Activated T-cell treated with anti-CD3 and anti-CD28 coated beads for 1 hour (primary cell): ENCODE measurements around the gene ASZ1.

Experiments
- DNase-seq: peaks from one replicate; pipeline ENCODE4 v3.0.0-alpha.2; 2020; ENCODE audit warnings: low read depth

ASZ1 gene

DNA sequence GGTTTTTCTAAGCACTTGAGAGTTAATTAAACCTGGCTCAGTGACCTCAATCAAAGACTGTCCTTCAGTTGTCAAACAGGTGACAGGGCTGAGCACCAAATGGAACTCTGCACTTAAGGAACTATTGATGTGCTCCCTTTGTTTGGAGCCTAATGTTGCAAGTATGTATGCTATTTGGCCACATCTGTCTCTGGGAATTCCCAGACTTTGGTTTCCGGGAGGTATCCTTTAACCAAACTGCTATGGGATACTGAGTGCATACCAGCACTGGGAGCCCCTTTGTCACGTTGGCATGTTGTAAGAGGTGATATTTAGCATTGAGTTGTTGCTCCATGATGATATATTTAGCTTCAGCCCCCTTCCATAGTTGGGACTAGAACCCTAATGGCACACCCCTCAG lies 25.2 kb downstream of the ASZ1 start:
- no peak for DNase-seq

DNA sequence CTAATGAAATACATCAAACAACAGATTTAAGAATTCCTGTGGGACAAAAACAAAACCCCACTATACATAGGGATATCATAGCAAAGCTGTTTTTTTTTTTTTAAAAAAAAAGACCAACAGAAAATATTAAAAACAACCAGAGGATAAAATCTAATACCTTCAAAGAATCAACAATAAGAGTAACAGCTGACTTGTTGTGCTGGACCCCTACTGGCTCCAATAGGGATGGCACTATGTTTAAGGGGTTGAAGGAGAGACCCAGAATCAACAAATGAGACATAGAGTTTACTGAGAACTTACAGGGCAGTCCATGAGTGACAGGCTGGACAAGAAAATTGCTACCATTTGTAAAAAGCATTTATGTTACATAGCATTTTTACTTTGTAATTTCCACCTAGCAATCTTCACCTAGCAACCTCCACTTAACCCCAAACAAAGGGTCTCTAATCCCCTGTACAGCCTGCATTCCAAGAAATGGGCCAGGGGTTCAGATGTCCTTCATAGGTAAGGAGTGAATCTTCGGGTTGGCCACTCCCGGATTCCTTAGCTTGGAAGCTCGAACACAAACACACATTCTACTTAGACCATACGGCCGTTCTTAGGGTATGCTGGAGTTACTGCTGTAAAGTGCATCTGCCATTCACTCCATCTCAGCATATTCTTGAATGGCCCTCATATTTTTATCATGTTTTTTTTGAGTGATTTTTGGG lies 25.8 kb downstream of the ASZ1 start:
- DNase-seq = no peak

- no peak for DNase-seq
Measured at GRCh38 chr7:117399820-117400422, 27.4 kb downstream of the ASZ1 start.

DNA sequence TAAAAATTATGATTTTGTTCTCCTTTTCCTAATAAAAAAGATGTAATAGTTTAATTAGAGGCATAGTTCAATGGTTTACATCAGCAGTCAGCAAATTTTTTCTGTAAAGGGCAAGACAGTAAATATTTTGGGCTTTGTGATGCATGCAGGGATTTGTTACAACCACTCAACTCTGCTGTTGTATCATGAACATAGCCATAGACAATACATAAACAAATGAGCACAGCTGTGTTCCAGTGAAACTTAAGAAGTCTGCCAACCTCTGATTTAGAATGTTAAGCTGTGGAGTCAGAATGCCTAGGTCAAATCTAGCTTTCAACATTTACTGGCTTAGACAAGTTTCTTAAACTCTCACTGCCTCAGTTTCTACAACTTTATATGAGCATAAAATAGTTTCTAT lies 31.6 kb downstream of the ASZ1 start:
- DNase-seq = no peak

GRCh38 chr7:117393781-117394180 lies 33.5 kb downstream of the ASZ1 start:
- no peak for DNase-seq

DNA sequence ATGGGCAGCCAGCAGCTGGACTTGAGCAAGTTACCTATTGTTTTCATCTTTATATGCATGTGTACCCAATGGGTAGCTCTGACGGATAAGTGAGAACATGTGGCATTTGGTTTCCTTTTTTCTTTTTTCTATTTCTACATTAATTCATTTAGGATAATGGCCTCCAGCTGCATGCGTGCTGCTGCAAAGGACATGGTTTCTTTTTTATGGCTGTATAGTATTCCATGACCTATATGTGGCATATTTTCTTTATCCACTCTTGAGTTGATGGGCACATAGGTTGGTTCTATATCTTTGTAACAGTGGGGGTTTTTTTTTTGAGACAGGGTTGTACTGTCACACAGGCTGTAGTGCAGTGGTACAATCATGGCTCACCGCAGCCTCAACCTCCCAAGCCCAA lies 37.4 kb downstream of the ASZ1 start:
- no peak for DNase-seq

DNA sequence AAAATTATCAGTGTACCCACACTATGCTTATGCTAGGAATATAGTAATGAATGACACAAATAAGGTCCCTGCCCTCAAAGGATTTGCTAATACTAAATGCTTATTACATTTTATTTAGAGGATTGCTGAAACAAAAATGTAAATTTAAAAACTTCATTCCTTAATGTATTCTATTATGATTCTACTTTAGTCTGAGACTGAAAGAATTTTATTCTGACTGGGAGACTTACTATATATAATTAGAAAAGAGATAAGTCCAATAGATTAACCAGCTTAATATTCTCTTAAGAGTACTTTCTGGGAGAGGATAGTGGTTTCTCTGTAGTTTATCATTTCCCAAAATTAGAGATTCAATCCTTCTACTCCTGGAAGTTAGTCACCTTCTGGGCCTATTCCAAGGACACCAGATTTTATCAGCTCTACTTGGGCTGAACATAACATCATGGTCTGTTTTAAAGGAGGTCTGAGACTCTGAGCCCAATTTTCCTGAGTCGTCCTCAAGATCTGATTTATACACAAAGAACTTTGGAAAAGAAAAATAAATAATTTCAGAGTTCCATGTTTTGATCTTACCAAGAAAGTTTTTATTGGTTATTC lies 41.1 kb downstream of the ASZ1 start:
- no peak for DNase-seq

DNA sequence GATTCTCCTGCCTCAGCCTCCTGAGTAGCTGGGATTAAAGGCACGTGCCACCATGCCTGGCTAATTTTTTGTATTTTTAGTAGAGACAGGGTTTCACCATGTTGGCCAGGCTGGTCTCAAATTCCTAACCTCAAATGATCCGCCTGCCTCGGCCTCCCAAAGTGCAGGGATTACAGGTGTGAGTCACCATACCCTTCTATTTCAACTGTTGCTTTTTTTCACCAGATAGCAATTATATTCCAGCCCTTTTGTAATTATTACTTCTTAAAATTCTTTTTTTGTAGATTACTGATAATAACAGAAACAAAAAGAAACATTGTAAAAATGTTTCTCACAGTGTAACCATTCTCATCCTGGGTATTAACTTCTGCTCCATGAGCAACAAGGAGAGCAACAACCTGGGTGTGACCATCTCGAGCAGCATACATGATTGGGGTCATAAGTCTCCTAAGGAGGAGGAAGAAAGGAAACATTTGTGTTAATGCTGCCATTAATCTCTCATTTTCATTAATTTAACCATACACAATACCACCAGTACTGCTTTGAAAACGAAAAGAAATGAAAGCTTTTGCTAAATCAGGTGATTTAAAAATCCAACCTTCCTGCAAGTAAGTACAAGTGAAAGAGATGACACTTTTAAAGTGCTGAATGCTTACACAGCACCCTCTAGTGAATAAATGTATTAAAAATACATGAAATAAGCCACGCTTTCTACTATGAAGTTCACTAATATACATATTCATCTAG lies 41.8 kb downstream of the ASZ1 start:
- no peak for DNase-seq

DNA sequence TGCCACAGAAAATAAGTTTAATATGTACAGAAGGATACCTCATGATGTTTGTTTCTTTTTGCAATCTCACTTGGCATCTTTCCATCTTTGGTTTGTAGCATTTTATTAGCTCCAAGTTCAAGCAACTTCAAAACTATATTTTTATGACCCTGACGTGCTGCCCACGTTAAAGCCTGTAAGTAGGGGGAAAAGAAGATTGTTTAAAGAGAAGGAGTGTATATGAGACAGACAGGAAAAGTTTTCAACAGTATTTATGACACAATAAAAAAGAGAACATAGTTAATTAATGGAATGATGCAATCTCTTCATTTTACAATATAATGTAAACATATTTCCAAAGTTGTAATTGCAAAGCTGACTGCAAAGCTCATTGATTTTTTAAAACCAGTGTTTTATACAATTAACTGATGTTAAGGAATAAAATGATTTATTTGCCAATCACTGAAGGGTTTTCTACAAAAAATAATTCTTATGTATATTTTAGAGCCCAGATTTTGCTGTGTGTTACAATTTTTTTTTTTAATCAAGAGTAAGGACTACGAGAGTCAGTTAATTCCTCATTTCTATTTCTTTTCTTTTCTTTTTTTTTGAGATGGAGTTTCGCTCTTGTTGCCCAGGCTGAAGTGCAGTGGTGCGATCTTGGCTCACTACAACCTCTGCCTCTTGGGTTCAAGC lies 42.5 kb downstream of the ASZ1 start:
- no peak for DNase-seq

- DNase-seq = no peak
Measured at GRCh38 chr7:117383483-117384189, 43.7 kb downstream of the ASZ1 start.

- no peak for DNase-seq
Measured at GRCh38 chr7:117383046-117383445, 44.2 kb downstream of the ASZ1 start.

DNA sequence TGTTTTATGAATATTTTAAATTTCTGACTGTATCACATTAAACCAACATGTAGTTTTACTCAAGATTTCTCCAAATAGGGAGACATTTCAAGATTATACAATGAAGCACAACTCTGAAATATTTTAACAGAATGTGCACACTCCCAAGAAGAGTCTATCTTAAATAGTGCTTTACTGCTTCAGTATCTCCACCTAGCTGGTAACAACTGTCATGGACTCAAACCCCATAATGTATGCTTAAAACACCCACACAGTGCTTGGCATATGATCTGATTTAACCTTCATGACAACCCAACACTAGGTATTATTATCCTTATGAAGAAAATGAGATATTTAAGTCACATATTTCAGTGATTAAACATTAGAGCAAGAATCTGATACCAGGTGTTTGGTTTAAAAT lies 45.9 kb downstream of the ASZ1 start:
- no peak for DNase-seq

- DNase-seq = no peak
Measured at GRCh38 chr7:117375380-117375779, 51.9 kb downstream of the ASZ1 start.

DNA sequence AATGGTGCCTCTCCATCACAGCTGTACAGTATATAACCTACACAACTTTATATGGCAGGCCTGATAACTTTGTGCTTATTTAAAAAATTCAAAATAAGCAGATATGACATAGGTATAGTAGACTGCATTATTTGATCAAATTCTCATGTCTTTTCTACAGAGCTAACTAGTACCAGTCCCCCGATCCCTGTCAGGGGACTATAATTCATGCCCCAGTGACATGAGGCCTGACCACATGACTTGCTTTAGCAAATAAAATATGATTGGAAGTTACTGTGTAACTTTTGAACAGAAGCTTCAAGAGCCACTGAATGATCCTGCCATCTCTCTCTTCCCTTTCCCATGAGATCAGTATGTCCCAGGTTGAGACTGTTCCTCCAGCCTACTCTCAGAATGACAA lies 55.2 kb downstream of the ASZ1 start:
- DNase-seq = no peak

- no peak for DNase-seq
Measured at GRCh38 chr7:117364339-117365080, 62.8 kb downstream of the ASZ1 start.

DNA sequence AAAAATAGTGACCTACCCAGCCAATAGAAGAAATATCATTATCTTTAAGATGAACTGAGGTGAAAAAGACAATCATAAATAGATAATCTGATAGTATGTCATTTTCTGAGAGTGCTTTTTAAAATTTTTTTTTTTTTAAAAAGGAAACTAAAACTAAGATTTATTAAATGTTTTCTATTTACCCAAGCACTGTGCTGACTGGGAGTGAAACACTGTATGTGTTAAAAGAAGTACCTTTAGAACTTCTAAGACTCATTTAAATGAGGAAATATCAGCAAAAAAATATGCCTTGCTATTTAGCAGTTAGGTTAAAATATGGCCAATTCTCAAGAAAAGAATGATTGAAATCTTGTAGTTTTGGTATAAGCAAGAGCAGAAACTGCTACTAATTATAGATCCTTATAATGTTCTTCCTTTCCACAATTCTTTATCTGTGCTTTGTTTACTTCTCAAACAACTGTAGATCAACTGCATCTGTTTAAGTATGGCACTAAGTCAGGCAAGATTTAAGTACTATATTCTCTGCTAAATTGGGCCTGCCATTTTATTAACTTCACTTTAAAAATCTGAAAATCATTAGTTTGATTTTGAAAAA lies 64.9 kb downstream of the ASZ1 start:
- DNase-seq = no peak

GRCh38 chr7:117350027-117350426 lies 77.3 kb downstream of the ASZ1 start:
- DNase-seq = no peak

- DNase-seq = no peak
Measured at GRCh38 chr7:117349570-117349969, 77.7 kb downstream of the ASZ1 start.

DNA sequence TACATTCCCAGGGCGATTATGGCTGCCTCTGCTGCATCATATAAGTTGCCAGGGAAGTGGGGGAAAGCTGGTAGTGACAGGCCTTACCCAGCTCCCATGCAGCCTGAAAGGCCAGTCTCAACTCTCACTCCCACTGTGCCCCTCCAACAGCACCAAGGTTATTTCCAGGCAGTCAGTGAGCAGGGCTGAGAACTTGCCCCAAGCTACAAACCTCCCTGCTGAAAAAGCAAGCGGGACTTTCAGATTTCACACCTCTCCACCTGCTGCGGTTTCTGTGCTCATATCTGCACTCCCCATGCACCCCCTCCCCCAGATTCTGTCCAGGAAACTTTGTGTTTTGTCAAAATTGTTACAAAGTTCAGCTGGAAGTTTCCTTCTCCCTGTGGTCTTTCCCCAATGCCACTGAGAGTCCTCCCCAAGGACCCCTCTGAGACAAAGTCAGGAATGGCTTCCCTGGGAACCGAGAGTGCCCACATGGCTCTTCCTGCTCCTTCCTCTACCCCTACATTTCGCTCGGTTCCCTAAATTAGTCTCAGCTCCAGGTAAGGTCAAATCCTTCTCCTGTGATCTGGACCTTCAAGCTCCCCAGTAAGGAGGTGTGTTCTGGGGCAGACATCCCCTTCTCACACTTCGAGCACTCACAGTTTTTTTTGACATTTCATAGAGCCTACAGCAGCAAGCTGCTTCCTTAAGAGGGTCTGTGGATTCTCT lies 79.2 kb downstream of the ASZ1 start:
- no peak for DNase-seq

- DNase-seq = no peak
Measured at GRCh38 chr7:117347480-117347879, 79.8 kb downstream of the ASZ1 start.
